GM15510 (cell line): ENCODE measurements around the gene MYL4.
A peak's percentile ranks its signal among the peaks of the same experiment; 100 is the strongest.

ENCODE experiments used
- POLR2A ChIP-seq: IDR thresholded peaks from 3 replicates; pipeline ENCODE4 v1.6.1; 2011; ENCODE audit warnings: borderline replicate concordance; ENCODE audit not compliant: insufficient read length; ENCODE audit errors: extremely low read depth

The MYL4 gene

GRCh38 chr17:47252766-47253512, 43.8 kb downstream of the MYL4 start:
- no peak for TF ChIP-seq POLR2A

GRCh38 chr17:47253541-47254402, 44.6 kb downstream of the MYL4 start, which contains the start of gene ITGB3:
ITGB3 (plus strand) TSS chr17:47253827; CDS start chr17:47253862, 35 bp downstream.
- TF ChIP-seq POLR2A: peak; percentile 28

GRCh38 chr17:47254403-47254943, 45.3 kb downstream of the MYL4 start:
- no peak for TF ChIP-seq POLR2A

GRCh38 chr17:47257651-47258339, 48.6 kb downstream of the MYL4 start:
- TF ChIP-seq POLR2A: no peak

- no peak for TF ChIP-seq POLR2A
Measured at GRCh38 chr17:47262586-47262985, 53.4 kb downstream of the MYL4 start.

- no peak for TF ChIP-seq POLR2A
Measured at GRCh38 chr17:47264166-47264565, 55.0 kb downstream of the MYL4 start.

GRCh38 chr17:47265983-47266541, 56.9 kb downstream of the MYL4 start:
- no peak for TF ChIP-seq POLR2A

- TF ChIP-seq POLR2A: no peak
Measured at GRCh38 chr17:47266782-47267181, 57.6 kb downstream of the MYL4 start.

GRCh38 chr17:47267354-47267828, 58.2 kb downstream of the MYL4 start:
- no peak for TF ChIP-seq POLR2A

GRCh38 chr17:47270946-47271705, 62.0 kb downstream of the MYL4 start:
- TF ChIP-seq POLR2A: no peak

- no peak for TF ChIP-seq POLR2A
Measured at GRCh38 chr17:47272491-47272890, 63.3 kb downstream of the MYL4 start.

- no peak for TF ChIP-seq POLR2A
Measured at GRCh38 chr17:47273245-47273644, 64.1 kb downstream of the MYL4 start.
